MM.1S (cell line): ENCODE results near the gene MRPL4.

Experiments
- CTCF ChIP-seq: fragments of 300-600 bp; sonication (generic); IDR thresholded peaks from 2 replicates; pipeline ENCODE4 v1.5.1; 2016; ENCODE audit warnings: antibody characterized with exemption, low read length, mixed read lengths
- EZH2 ChIP-seq: fragments of 300-600 bp; sonication (generic); optimal IDR thresholded peaks from 2 replicates; pipeline ENCODE3; 2017; ENCODE audit warnings: low read depth, mild to moderate bottlenecking, antibody characterized with exemption, low read length, mixed read lengths
- EZH2phosphoT487 ChIP-seq: fragments of 300-600 bp; sonication (generic); IDR thresholded peaks from 2 replicates; pipeline ENCODE4 v1.6.1; 2018; ENCODE audit warnings: antibody characterized with exemption, low read length

DNA sequence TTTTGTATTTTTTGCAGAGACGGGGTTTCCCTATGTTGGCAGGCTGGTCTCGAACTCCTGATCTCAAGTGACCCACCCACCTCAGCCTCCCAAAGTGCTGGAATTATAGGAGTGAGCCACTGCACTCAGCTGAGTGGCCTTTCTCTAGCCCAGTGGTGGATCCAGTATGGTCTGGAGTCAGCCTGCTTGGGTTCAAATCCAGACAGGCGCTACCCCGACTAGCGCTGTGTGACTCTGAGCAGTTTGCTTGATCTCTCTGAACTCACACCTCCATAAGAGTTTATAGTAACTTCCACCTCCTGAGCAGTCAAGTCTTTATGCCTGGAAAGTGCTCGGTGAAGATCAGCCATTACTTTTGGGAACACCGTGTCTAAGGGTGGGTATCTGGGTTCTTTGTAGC lies 31.3 kb upstream of the MRPL4 start:
- TF ChIP-seq CTCF (no peak), EZH2phosphoT487 (no peak), EZH2 (no peak)
